OCI-LY3 (cell line): Measurements from ENCODE around the gene TRH.

Source experiments
- H2AFZ ChIP-seq: fragments of 200-600, 300-600 bp; shearing (Covaris generic); 2 replicates; pipeline ENCODE4 v1.6.0; 2014; ENCODE audit warnings: antibody characterized with exemption, low read depth, low read length
- H3K27ac ChIP-seq: fragments of 200-600, 300-600 bp; sonication (generic); 2 replicates; pipeline ENCODE4 v1.5.1; 2014; ENCODE audit warnings: mild to moderate bottlenecking, low read length, moderate library complexity, mixed read lengths
- H3K27me3 ChIP-seq: fragments of 200-600, 300-600 bp; sonication (generic); 2 replicates; pipeline ENCODE4 v1.6.1; 2014; ENCODE audit warnings: low read depth, low read length, mixed read lengths
- H3K36me3 ChIP-seq: fragments of 200-600, 300-600 bp; sonication (generic); replicated peaks from 2 replicates; pipeline ENCODE3; 2014; ENCODE audit warnings: low read depth, low read length, mixed read lengths
- H3K4me1 ChIP-seq: fragments of 300-600, 200-600 bp; sonication (generic); 2 replicates; pipeline ENCODE4 v1.6.1; 2014; ENCODE audit warnings: low read length, mixed read lengths
- H3K4me2 ChIP-seq: fragments of 200-600, 300-600 bp; sonication (generic); 2 replicates; pipeline ENCODE4 v1.6.1; 2014; ENCODE audit warnings: low read length, mixed read lengths
- H3K4me3 ChIP-seq: fragments of 300-600, 200-600 bp; sonication (generic); 2 replicates; pipeline ENCODE4 v1.5.1; 2014; ENCODE audit warnings: antibody characterized with exemption, mild to moderate bottlenecking, low read length, moderate library complexity
- H3K79me2 ChIP-seq: fragments of 300-600, 200-600 bp; shearing (Covaris generic); 2 replicates; pipeline ENCODE4 v1.6.1; 2014; ENCODE audit warnings: mild to moderate bottlenecking, low read length, mixed read lengths
- H3K9ac ChIP-seq: fragments of 300-600, 200-600 bp; shearing (Covaris generic); 2 replicates; pipeline ENCODE4 v1.6.0; 2014; ENCODE audit warnings: mild to moderate bottlenecking, low read length, moderate library complexity
- H3K9me3 ChIP-seq: fragments of 200-600, 300-600 bp; shearing (Covaris generic); 2 replicates; pipeline ENCODE4 v1.6.1; 2014; ENCODE audit warnings: low read length, mixed read lengths; ENCODE audit not compliant: insufficient read depth
- H4K20me1 ChIP-seq: fragments of 200-600, 300-600 bp; sonication (generic); 2 replicates; pipeline ENCODE4 v1.6.1; 2016; ENCODE audit warnings: low read length, mixed read lengths; ENCODE audit not compliant: insufficient read depth
- CTCF ChIP-seq: fragments of 200-600, 300-600 bp; sonication (generic); IDR thresholded peaks from 2 replicates; pipeline ENCODE4 v1.5.1; 2014; ENCODE audit warnings: antibody characterized with exemption, low read length, low read depth
- EZH2phosphoT487 ChIP-seq: fragments of 200-600 bp; shearing (Covaris generic); IDR thresholded peaks from 2 replicates; pipeline ENCODE4 v1.6.1; 2018; ENCODE audit warnings: antibody characterized with exemption, mixed run types, low read depth

The TRH gene

GRCh38 chr3:129962600-129962999 lies 11.9 kb upstream of the TRH start:
- Histone ChIP-seq H2AFZ (no peak overlapping the region), H4K20me1 (no peaks in the 10 kb centered on the region), H3K36me3 (no peaks in the 10 kb centered on the region), H3K4me2 (no peak overlapping the region), H3K4me3 (no peak overlapping the region), H3K9ac (no peak overlapping the region), H3K4me1 (no peaks in the 10 kb centered on the region), H3K9me3 (no peaks in the 10 kb centered on the region), H3K27me3 (peaks cover 6% of the 10 kb centered on the region; the same call in 1 of the 2 replicates), H3K27ac (no peak overlapping the region), H3K79me2 (no peaks in the 10 kb centered on the region)
- TF ChIP-seq EZH2phosphoT487 = no peak
- TF ChIP-seq CTCF = no peak

DNA sequence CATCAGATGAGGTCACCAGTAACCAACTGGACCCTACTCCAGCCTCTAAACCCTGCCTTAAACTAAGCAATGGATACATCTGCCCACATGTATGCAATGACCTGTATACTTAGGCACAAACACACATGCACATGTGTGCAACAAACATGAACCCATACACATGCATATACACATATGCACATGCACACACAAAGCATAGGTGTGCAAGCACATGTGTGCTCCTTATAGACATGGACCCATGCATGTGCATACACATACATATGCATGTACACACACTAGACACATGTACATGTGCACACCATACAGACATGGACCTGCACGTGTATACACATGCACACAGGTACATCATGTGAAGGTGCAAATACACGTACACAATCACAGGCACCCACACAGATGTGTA lies 8.6 kb upstream of the TRH start:
- H3K4me2 ChIP-seq = no peak overlapping the region
- H3K27me3 ChIP-seq = peaks cover 9% of the 10 kb centered on the region; the same call in 1 of the 2 replicates
- H3K4me3 ChIP-seq = no peak overlapping the region
- H3K27ac ChIP-seq = no peak overlapping the region
- no peak overlapping the region for H2AFZ ChIP-seq
- no peaks in the 10 kb centered on the region for H3K9me3 ChIP-seq
- no peak overlapping the region for H3K9ac ChIP-seq
- no peaks in the 10 kb centered on the region for H4K20me1 ChIP-seq
- no peaks in the 10 kb centered on the region for H3K4me1 ChIP-seq
- H3K79me2 ChIP-seq = no peaks in the 10 kb centered on the region
- no peaks in the 10 kb centered on the region for H3K36me3 ChIP-seq
- TF ChIP-seq CTCF (no peak), EZH2phosphoT487 (no peak)

DNA sequence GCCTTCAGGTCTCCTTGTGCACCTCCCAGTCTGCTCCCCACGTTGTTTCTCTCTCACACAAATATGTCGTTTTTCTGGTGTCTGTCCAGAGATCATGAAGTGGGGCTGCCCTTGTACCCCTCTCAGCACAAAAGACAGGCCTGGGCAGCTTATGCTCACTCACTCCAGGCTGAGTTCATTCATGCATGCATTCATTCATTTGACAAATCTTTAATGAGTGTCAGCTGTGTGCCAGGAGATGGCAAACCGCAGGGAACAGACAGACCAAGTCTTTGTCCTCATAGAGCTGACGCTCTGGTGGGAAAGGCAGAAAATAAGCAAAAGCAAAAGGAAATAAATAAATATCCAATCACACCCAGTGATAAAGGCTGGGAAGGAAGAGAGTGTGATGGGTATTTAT lies 7.6 kb upstream of the TRH start:
- no peaks in the 10 kb centered on the region for H4K20me1 ChIP-seq
- peaks cover 10% of the 10 kb centered on the region; the same call in 1 of the 2 replicates for H3K27me3 ChIP-seq
- H3K79me2 ChIP-seq = no peaks in the 10 kb centered on the region
- H3K4me1 ChIP-seq = no peaks in the 10 kb centered on the region
- TF ChIP-seq CTCF = no peak
- no peak for TF ChIP-seq EZH2phosphoT487
- H3K27ac ChIP-seq = no peak overlapping the region
- no peak overlapping the region for H3K4me2 ChIP-seq
- no peaks in the 10 kb centered on the region for H3K36me3 ChIP-seq
- no peak overlapping the region for H2AFZ ChIP-seq
- no peak overlapping the region for H3K9ac ChIP-seq
- no peak overlapping the region for H3K4me3 ChIP-seq
- no peaks in the 10 kb centered on the region for H3K9me3 ChIP-seq

GRCh38 chr3:129967761-129968160 lies 6.8 kb upstream of the TRH start:
- Histone ChIP-seq H2AFZ (no peak overlapping the region), H3K36me3 (no peaks in the 10 kb centered on the region), H3K4me3 (no peak overlapping the region), H3K4me1 (no peaks in the 10 kb centered on the region), H3K9me3 (no peaks in the 10 kb centered on the region), H3K79me2 (no peaks in the 10 kb centered on the region), H3K27ac (no peak overlapping the region), H3K27me3 (peaks cover 15% of the 10 kb centered on the region; the same call in 1 of the 2 replicates), H3K9ac (no peak overlapping the region), H3K4me2 (no peak overlapping the region), H4K20me1 (no peaks in the 10 kb centered on the region)
- no peak for TF ChIP-seq CTCF
- TF ChIP-seq EZH2phosphoT487 = no peak
